ENCODE data around the gene PTPRD. TPM values are rescaled to one million over a fixed set of nuclear protein-coding genes. Genes with fewer than 3 reads are reported as not detected.

Gene PTPRD
- total and polyA plus RNA-seq, 5 donors from 2014 or later, result 0.47 TPM; not detected in 4

DNA sequence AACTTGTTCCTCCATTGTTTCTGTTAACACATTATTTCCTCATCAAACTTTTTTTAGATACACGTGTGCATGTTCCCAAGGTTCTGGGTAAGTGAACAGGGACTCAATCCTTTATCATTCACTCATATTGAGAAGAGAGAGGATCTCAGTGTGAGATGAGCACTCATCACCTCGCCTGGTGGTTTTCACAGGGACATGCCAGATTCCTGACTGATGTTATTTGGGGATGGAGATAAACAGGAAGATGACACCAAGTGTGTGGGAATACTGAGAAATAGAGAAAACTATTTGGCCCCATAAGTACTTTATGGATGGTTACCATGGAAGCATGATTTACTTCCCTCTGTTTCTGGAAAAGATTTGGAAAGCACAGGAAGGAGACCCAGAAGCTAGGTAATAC lies 2279.9 kb downstream of the PTPRD start:
- no peak overlapping the region for H3K27ac ChIP-seq (ENCODE audit: insufficient read depth, low read length, poor library complexity, severe bottlenecking)
- Mint-ChIP-seq H3K4me3 (no peak overlapping the region), H3K27ac (no peak overlapping the region), H3K9me3 (peaks cover 0 to 7% (median 0%) of the 10 kb centered on the region in 7 donors), H3K36me3 (no peaks in the 10 kb centered on the region), H3K27me3 (no peaks in the 10 kb centered on the region), H3K4me1 (no peaks in the 10 kb centered on the region)
- H3K27me3 ChIP-seq (ENCODE audit: control insufficient read depth, insufficient read depth, low read length), result no peaks in the 10 kb centered on the region
- H3K4me1 ChIP-seq (ENCODE audit: control insufficient read depth, insufficient read depth, low read length, poor library complexity, severe bottlenecking), result no peaks in the 10 kb centered on the region
- ATAC-seq (ENCODE audit: low read depth in 2 of 2) (no peak), DNase-seq (no peak)
- no peaks in the 10 kb centered on the region for H3K36me3 ChIP-seq (ENCODE audit: control insufficient read depth, insufficient read depth, low read length)
- H3K4me3 ChIP-seq (ENCODE audit: low read depth, low read length), result no peak overlapping the region
- H3K9me3 ChIP-seq (ENCODE audit: control insufficient read depth in 2 of 2, low read length in 2 of 2), result no peaks in the 10 kb centered on the region

GRCh38 chr9:8332331-8332650 lies 2280.5 kb downstream of the PTPRD start:
- Mint-ChIP-seq H3K27ac (no peak overlapping the region), H3K4me1 (no peaks in the 10 kb centered on the region)
- ATAC-seq (ENCODE audit: low read depth in 2 of 2), result no peak

GRCh38 chr9:8331507-8332330 lies 2281.1 kb downstream of the PTPRD start:
- H3K4me3 Mint-ChIP-seq, result no peak overlapping the region
- no peaks in the 10 kb centered on the region for H3K4me1 Mint-ChIP-seq
- Histone ChIP-seq H3K9me3 (ENCODE audit: control insufficient read depth in 2 of 2, low read length in 2 of 2) (no peaks in the 10 kb centered on the region), H3K4me3 (ENCODE audit: low read depth, low read length) (no peak overlapping the region), H3K27ac (ENCODE audit: insufficient read depth, low read length, poor library complexity, severe bottlenecking) (no peak overlapping the region), H3K27me3 (ENCODE audit: control insufficient read depth, insufficient read depth, low read length) (no peaks in the 10 kb centered on the region), H3K36me3 (ENCODE audit: control insufficient read depth, insufficient read depth, low read length) (no peaks in the 10 kb centered on the region), H3K4me1 (ENCODE audit: control insufficient read depth, insufficient read depth, low read length, poor library complexity, severe bottlenecking) (no peaks in the 10 kb centered on the region)
- no peak overlapping the region for H3K27ac Mint-ChIP-seq
- H3K9me3 Mint-ChIP-seq, result peaks cover 0 to 7% (median 0%) of the 10 kb centered on the region in 7 donors
- H3K27me3 Mint-ChIP-seq, result no peaks in the 10 kb centered on the region
- ATAC-seq (ENCODE audit: low read depth in 2 of 2) (no peak), DNase-seq (no peak)
- no peaks in the 10 kb centered on the region for H3K36me3 Mint-ChIP-seq

More at GRCh38 chr9:8332331-8332650, 2280.5 kb downstream of the PTPRD start:
- Histone ChIP-seq H3K27me3 (ENCODE audit: control insufficient read depth, insufficient read depth, low read length) (no peaks in the 10 kb centered on the region), H3K36me3 (ENCODE audit: control insufficient read depth, insufficient read depth, low read length) (no peaks in the 10 kb centered on the region), H3K27ac (ENCODE audit: insufficient read depth, low read length, poor library complexity, severe bottlenecking) (no peak overlapping the region), H3K4me3 (ENCODE audit: low read depth, low read length) (no peak overlapping the region), H3K9me3 (ENCODE audit: control insufficient read depth in 2 of 2, low read length in 2 of 2) (no peaks in the 10 kb centered on the region), H3K4me1 (ENCODE audit: control insufficient read depth, insufficient read depth, low read length, poor library complexity, severe bottlenecking) (no peaks in the 10 kb centered on the region)
- Mint-ChIP-seq H3K9me3 (peaks cover 0 to 7% (median 0%) of the 10 kb centered on the region in 7 donors), H3K27me3 (no peaks in the 10 kb centered on the region), H3K36me3 (no peaks in the 10 kb centered on the region), H3K4me3 (no peak overlapping the region)
- DNase-seq, result no peak

DNA sequence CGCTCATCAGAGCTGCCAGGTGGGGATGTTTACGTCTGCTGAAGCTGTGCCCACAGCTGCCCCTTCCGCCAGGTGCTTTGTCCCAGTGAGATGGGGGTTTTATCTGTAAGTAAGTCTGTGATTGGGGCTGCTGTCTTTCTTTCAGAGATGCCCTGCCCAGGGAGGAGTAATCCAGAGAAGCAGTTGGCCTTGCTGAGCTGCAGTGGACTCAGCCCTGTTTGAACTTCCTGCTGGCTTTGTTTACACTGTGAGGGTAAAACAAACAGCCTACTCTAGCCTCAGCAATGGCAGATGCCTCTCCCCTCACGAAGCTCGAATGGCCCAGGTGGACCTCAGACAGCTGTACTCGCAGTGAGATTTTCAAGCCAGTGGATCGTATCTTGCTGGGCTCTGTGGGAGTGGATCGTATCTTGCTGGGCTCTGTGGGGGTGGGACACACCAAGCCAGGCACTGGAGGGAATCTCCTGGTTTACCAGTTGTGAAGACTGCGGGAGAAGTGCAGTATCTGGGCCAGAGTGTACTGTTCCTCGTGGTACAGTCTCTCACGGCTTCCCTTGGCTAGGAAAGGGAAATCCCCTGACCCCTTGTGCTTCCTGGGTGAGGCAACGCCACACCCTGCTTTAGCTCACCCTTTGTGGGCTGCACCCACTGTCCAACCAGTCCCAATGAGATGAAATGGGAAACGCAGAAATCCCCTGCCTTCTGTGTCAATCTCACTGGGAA lies 2283.1 kb downstream of the PTPRD start:
- no peaks in the 10 kb centered on the region for H3K36me3 ChIP-seq (ENCODE audit: control insufficient read depth, insufficient read depth, low read length)
- ATAC-seq (ENCODE audit: low read depth in 2 of 2) (no peak), DNase-seq (no peak)
- H3K27me3 ChIP-seq (ENCODE audit: control insufficient read depth, insufficient read depth, low read length), result no peaks in the 10 kb centered on the region
- H3K9me3 Mint-ChIP-seq, result peaks cover 0 to 7% (median 0%) of the 10 kb centered on the region in 7 donors
- no peak overlapping the region for H3K4me3 Mint-ChIP-seq
- no peaks in the 10 kb centered on the region for H3K36me3 Mint-ChIP-seq
- H3K27ac ChIP-seq (ENCODE audit: insufficient read depth, low read length, poor library complexity, severe bottlenecking), result no peak overlapping the region
- no peaks in the 10 kb centered on the region for H3K9me3 ChIP-seq (ENCODE audit: control insufficient read depth in 2 of 2, low read length in 2 of 2)
- H3K4me1 ChIP-seq (ENCODE audit: control insufficient read depth, insufficient read depth, low read length, poor library complexity, severe bottlenecking), result no peaks in the 10 kb centered on the region
- no peaks in the 10 kb centered on the region for H3K27me3 Mint-ChIP-seq
- no peak overlapping the region for H3K27ac Mint-ChIP-seq
- no peak overlapping the region for H3K4me3 ChIP-seq (ENCODE audit: low read depth, low read length)
- H3K4me1 Mint-ChIP-seq, result no peaks in the 10 kb centered on the region

DNA sequence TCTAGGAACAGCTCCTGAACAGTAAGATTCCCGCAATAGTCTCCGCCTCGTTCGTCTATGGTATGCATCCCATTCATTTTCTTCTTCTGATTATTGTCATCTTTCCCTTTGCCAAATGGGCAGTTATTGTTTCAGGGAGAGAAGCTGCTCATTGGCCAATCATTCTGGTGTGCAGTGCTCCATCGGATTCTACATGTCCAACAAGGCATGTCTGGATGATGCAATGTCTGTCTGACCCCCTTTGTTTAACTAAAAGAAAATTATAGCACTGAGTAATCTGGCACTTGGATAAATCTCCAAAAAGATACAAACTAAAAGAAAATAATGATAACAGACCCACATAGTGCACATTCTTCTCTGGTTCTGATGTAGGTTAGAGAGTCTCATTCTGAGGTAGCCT lies 2297.6 kb downstream of the PTPRD start:
- no peaks in the 10 kb centered on the region for H3K4me1 Mint-ChIP-seq
- no peak overlapping the region for H3K27ac Mint-ChIP-seq
- H3K4me1 ChIP-seq (ENCODE audit: control insufficient read depth, insufficient read depth, low read length, poor library complexity, severe bottlenecking), result no peaks in the 10 kb centered on the region
- no peak overlapping the region for H3K4me3 ChIP-seq (ENCODE audit: low read depth, low read length)
- H3K27ac ChIP-seq (ENCODE audit: insufficient read depth, low read length, poor library complexity, severe bottlenecking), result no peak overlapping the region
- ATAC-seq (ENCODE audit: low read depth in 2 of 2) (no peak), DNase-seq (no peak)
- H3K27me3 Mint-ChIP-seq, result peaks cover 4% of the 10 kb centered on the region
- H3K9me3 ChIP-seq (ENCODE audit: control insufficient read depth in 2 of 2, low read length in 2 of 2), result peaks cover 0 to 1% of the 10 kb centered on the region in 2 experiments
- H3K36me3 Mint-ChIP-seq, result no peaks in the 10 kb centered on the region
- no peaks in the 10 kb centered on the region for H3K36me3 ChIP-seq (ENCODE audit: control insufficient read depth, insufficient read depth, low read length)
- H3K4me3 Mint-ChIP-seq, result no peak overlapping the region
- no peaks in the 10 kb centered on the region for H3K27me3 ChIP-seq (ENCODE audit: control insufficient read depth, insufficient read depth, low read length)
- H3K9me3 Mint-ChIP-seq, result peaks cover 0 to 4% (median 0%) of the 10 kb centered on the region in 7 donors

DNA sequence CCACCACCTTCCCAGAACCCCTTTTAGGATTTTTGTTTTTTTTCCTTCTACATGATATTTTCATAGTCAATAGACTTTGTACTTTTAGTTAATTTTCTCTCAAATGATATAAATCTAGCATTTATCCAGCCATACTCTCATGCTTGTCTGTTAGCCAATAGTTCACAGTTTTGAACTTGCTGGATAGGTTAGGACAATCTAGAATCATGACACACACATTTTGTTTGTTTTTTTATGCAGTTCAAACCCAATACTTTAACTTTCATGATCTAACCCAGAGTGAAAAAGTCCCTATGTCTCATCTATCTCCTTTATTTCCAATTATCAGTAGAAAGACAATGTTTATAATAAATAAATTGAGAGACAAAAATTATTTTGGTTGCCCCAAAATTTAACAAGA lies 2303.5 kb downstream of the PTPRD start:
- Histone ChIP-seq H3K36me3 (ENCODE audit: control insufficient read depth, insufficient read depth, low read length) (no peaks in the 10 kb centered on the region), H3K4me1 (ENCODE audit: control insufficient read depth, insufficient read depth, low read length, poor library complexity, severe bottlenecking) (no peaks in the 10 kb centered on the region), H3K27me3 (ENCODE audit: control insufficient read depth, insufficient read depth, low read length) (no peaks in the 10 kb centered on the region), H3K27ac (ENCODE audit: insufficient read depth, low read length, poor library complexity, severe bottlenecking) (no peak overlapping the region), H3K9me3 (ENCODE audit: control insufficient read depth in 2 of 2, low read length in 2 of 2) (peaks cover 0 to 2% of the 10 kb centered on the region in 2 experiments), H3K4me3 (ENCODE audit: low read depth, low read length) (no peak overlapping the region)
- H3K9me3 Mint-ChIP-seq, result peaks cover 0 to 17% (median 6%) of the 10 kb centered on the region in 7 donors
- H3K36me3 Mint-ChIP-seq, result no peaks in the 10 kb centered on the region
- ATAC-seq (ENCODE audit: low read depth in 2 of 2) (no peak), DNase-seq (no peak)
- H3K27ac Mint-ChIP-seq, result no peak overlapping the region
- H3K27me3 Mint-ChIP-seq, result peaks cover 4% of the 10 kb centered on the region
- H3K4me1 Mint-ChIP-seq, result no peaks in the 10 kb centered on the region
- no peak overlapping the region for H3K4me3 Mint-ChIP-seq

DNA sequence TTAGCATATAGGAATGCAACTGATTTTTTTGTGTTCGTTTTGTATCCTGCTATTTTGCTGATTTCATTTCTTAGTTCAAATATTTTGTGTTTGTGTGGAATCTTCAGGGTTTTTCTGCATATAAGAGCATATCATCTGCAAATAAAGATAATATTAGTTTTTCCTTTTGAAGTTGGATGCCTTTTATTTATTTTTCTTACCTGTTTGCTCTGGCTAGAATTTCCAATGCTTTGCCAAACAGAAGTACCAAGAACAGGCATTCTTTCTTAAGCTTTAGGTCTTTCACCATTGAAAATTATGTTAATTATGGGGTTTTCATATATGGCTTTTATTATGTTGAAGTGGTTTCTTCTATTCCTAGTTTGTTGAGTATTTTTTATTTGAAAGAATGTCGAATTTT lies 2308.1 kb downstream of the PTPRD start:
- Mint-ChIP-seq H3K4me3 (no peak overlapping the region), H3K9me3 (peaks cover 0 to 15% (median 6%) of the 10 kb centered on the region in 7 donors), H3K36me3 (no peaks in the 10 kb centered on the region), H3K4me1 (no peaks in the 10 kb centered on the region), H3K27ac (no peak overlapping the region), H3K27me3 (peaks cover 4% of the 10 kb centered on the region)
- Histone ChIP-seq H3K36me3 (ENCODE audit: control insufficient read depth, insufficient read depth, low read length) (no peaks in the 10 kb centered on the region), H3K9me3 (ENCODE audit: control insufficient read depth in 2 of 2, low read length in 2 of 2) (no peaks in the 10 kb centered on the region), H3K4me3 (ENCODE audit: low read depth, low read length) (no peak overlapping the region), H3K4me1 (ENCODE audit: control insufficient read depth, insufficient read depth, low read length, poor library complexity, severe bottlenecking) (no peaks in the 10 kb centered on the region), H3K27ac (ENCODE audit: insufficient read depth, low read length, poor library complexity, severe bottlenecking) (no peak overlapping the region), H3K27me3 (ENCODE audit: control insufficient read depth, insufficient read depth, low read length) (no peaks in the 10 kb centered on the region)
- ATAC-seq (ENCODE audit: low read depth in 2 of 2), result no peak
- DNase-seq, result no peak
